Activated CD8-positive, alpha-beta T cell treated with anti-CD3 and anti-CD28 coated beads, Interleukin-2, amount 10 ng/mL, durations not matched to agents 7 days and 5 days (primary cell): ENCODE data around the gene TCF25. TPM values are rescaled to one million over a fixed set of nuclear protein-coding genes. Genes with fewer than 3 reads are reported as not detected.
"Not testable (repeated sequence)": the region's sequence is repeated elsewhere in the genome, so short reads cannot be mapped to it uniquely, and the experiment has no call there.

Experiments used
- ATAC-seq: fragments of 150-1000 bp; cut with Tn5 transposase; one replicate; pipeline ENCODE4 v1.10.0; 2021; ENCODE audit warnings: moderate library complexity
- CTCF ChIA-PET: fragments of 350-600 bp; sonication (Branson Sonifier 250); formaldehyde crosslinking; loops from one replicate; lab custom pipeline; 2021; ENCODE audit warnings: antibody characterized with exemption; lab: Charles Lee
- POLR2A ChIA-PET: fragments of 350-600 bp; sonication (Branson Sonifier 250); formaldehyde crosslinking; loops from one replicate; lab custom pipeline; 2021; ENCODE audit warnings: antibody characterized with exemption; lab: Charles Lee
- DNase-seq: peaks from one replicate; pipeline ENCODE4 v3.0.0-alpha.2; 2020
- H3K27ac Mint-ChIP-seq: one replicate; pipeline ENCODE4 v1.8.0; 2021; ENCODE audit warnings: mild to moderate bottlenecking, mixed read lengths
- H3K27me3 Mint-ChIP-seq: one replicate; pipeline ENCODE4 v1.8.0; 2021; ENCODE audit warnings: low read depth, mixed read lengths
- H3K36me3 Mint-ChIP-seq: one replicate; pipeline ENCODE4 v1.8.0; 2021; ENCODE audit warnings: low read depth, mixed read lengths
- H3K4me1 Mint-ChIP-seq: one replicate; pipeline ENCODE4 v1.8.0; 2021; ENCODE audit warnings: low read depth, mixed read lengths
- H3K4me3 Mint-ChIP-seq: one replicate; pipeline ENCODE4 v1.8.0; 2021; ENCODE audit warnings: mild to moderate bottlenecking, mixed read lengths
- H3K9me3 Mint-ChIP-seq: one replicate; pipeline ENCODE4 v1.8.0; 2022; ENCODE audit warnings: mixed read lengths; ENCODE audit not compliant: insufficient read depth
- total RNA-seq, 2 experiments: library from RNA; stranded (reverse); gene quantifications; one replicate each; pipeline ENCODE4 v1.2.3, GENCODE V29; 2021

The TCF25 gene
- total RNA-seq, 2 experiments from 2014 or later, result 169 to 178 TPM

- H3K4me3 Mint-ChIP-seq, POLR2A ChIA-PET, H3K36me3 Mint-ChIP-seq, DNase-seq, CTCF ChIA-PET, H3K27ac Mint-ChIP-seq, ATAC-seq, H3K9me3 Mint-ChIP-seq: not testable (repeated sequence)
- H3K27me3 Mint-ChIP-seq, result peaks cover 25% of the 10 kb centered on the region
- peaks cover 23% of the 10 kb centered on the region for H3K4me1 Mint-ChIP-seq
These were observed 38.5 kb upstream of the TCF25 start for GRCh38 chr16:89834813-89835363.

GRCh38 chr16:89836484-89836883, 36.9 kb upstream of the TCF25 start:
- H3K36me3 Mint-ChIP-seq, H3K9me3 Mint-ChIP-seq, CTCF ChIA-PET, H3K4me3 Mint-ChIP-seq, DNase-seq, H3K27ac Mint-ChIP-seq, POLR2A ChIA-PET, ATAC-seq: not testable (repeated sequence)
- peaks cover 33% of the 10 kb centered on the region for H3K4me1 Mint-ChIP-seq
- peaks cover 20% of the 10 kb centered on the region for H3K27me3 Mint-ChIP-seq

- Mint-ChIP-seq H3K27ac (no peak overlapping the region), H3K36me3 (peaks cover 5% of the 10 kb centered on the region), H3K27me3 (peaks cover 15% of the 10 kb centered on the region), H3K4me3 (no peak overlapping the region), H3K4me1 (peaks cover 36% of the 10 kb centered on the region), H3K9me3 (peaks cover 7% of the 10 kb centered on the region)
- ChIA-PET CTCF (interaction anchor here (1.0 to 1.4 kb wide), 6 partner anchors 9 to 138 kb away, joined by 3 to 5 read pairs (median 4); partner anchors contain the start of gene SPIRE2), POLR2A (interaction anchor here (1.4 kb wide), 1 partner anchor 36 kb away, joined by 3 read pairs; no protein-coding TSS in a partner anchor)
- ATAC-seq (no peak), DNase-seq (no peak)
These were observed 36.3 kb upstream of the TCF25 start for GRCh38 chr16:89837014-89837546.

GRCh38 chr16:89841275-89841674, 32.1 kb upstream of the TCF25 start:
- ATAC-seq, result peak; percentile 66
- H3K4me3 Mint-ChIP-seq, result peak overlapping the region; percentile 19
- peak; percentile 84 for DNase-seq
- peak overlapping the region; percentile 63 for H3K27ac Mint-ChIP-seq
- POLR2A ChIA-PET, result interaction anchor here (0.6 kb wide), 2 partner anchors 68 to 168 kb away, joined by 3 read pairs; no protein-coding TSS in a partner anchor
- peaks cover 19% of the 10 kb centered on the region for H3K27me3 Mint-ChIP-seq
- CTCF ChIA-PET, result interaction anchor here (0.5 to 1.1 kb wide), 3 partner anchors 42 to 1158 kb away, joined by 3 to 4 read pairs (median 3); no protein-coding TSS in a partner anchor
- peaks cover 3% of the 10 kb centered on the region for H3K36me3 Mint-ChIP-seq
- H3K4me1 Mint-ChIP-seq, result peaks cover 52% of the 10 kb centered on the region
- H3K9me3 Mint-ChIP-seq, result no peaks in the 10 kb centered on the region

- H3K4me3 Mint-ChIP-seq, result no peak overlapping the region
- H3K4me1 Mint-ChIP-seq, result peaks cover 49% of the 10 kb centered on the region
- CTCF ChIA-PET, result interaction anchor here (1.2 kb wide), 1 partner anchor 142 kb away, joined by 3 read pairs; no protein-coding TSS in a partner anchor
- H3K27me3 Mint-ChIP-seq, result peaks cover 19% of the 10 kb centered on the region
- DNase-seq (no peak), ATAC-seq (no peak)
- POLR2A ChIA-PET, result interaction anchor here (0.9 kb wide), 1 partner anchor 30 kb away, joined by 3 read pairs; the partner anchor contains the start of gene TCF25
- no peaks in the 10 kb centered on the region for H3K9me3 Mint-ChIP-seq
- no peak overlapping the region for H3K27ac Mint-ChIP-seq
- H3K36me3 Mint-ChIP-seq, result peaks cover 3% of the 10 kb centered on the region
These were observed 30.7 kb upstream of the TCF25 start for GRCh38 chr16:89842471-89843408.

GRCh38 chr16:89843409-89844350, 29.7 kb upstream of the TCF25 start:
- no peak overlapping the region for H3K27ac Mint-ChIP-seq
- ATAC-seq (no peak), DNase-seq (no peak)
- H3K4me1 Mint-ChIP-seq, result peaks cover 43% of the 10 kb centered on the region
- no peak overlapping the region for H3K4me3 Mint-ChIP-seq
- H3K36me3 Mint-ChIP-seq, result peaks cover 3% of the 10 kb centered on the region
- ChIA-PET CTCF (interaction anchor here (0.9 to 1.6 kb wide), 3 partner anchors 16 to 143 kb away, joined by 3 to 6 read pairs (median 3); no protein-coding TSS in a partner anchor), POLR2A (interaction anchor here (0.9 kb wide), 1 partner anchor 29 kb away, joined by 3 read pairs; the partner anchor contains the start of gene TCF25)
- H3K9me3 Mint-ChIP-seq, result no peaks in the 10 kb centered on the region
- peaks cover 19% of the 10 kb centered on the region for H3K27me3 Mint-ChIP-seq

GRCh38 chr16:89844739-89845339, 28.6 kb upstream of the TCF25 start:
- peaks cover 35% of the 10 kb centered on the region for H3K4me1 Mint-ChIP-seq
- ATAC-seq (no peak), DNase-seq (no peak)
- POLR2A ChIA-PET, result interaction anchor here (1.0 kb wide), 1 partner anchor 29 kb away, joined by 3 read pairs; the partner anchor contains the start of gene TCF25
- CTCF ChIA-PET, result interaction anchor here (1.5 to 1.6 kb wide), 2 partner anchors 15 to 16 kb away, joined by 3 to 6 read pairs; no protein-coding TSS in a partner anchor
- H3K27ac Mint-ChIP-seq, result no peak overlapping the region
- no peaks in the 10 kb centered on the region for H3K9me3 Mint-ChIP-seq
- no peak overlapping the region for H3K4me3 Mint-ChIP-seq
- H3K36me3 Mint-ChIP-seq, result peaks cover 3% of the 10 kb centered on the region
- H3K27me3 Mint-ChIP-seq, result peaks cover 13% of the 10 kb centered on the region

GRCh38 chr16:89845417-89845816, 28.0 kb upstream of the TCF25 start:
- H3K36me3 Mint-ChIP-seq, result peaks cover 3% of the 10 kb centered on the region
- H3K27me3 Mint-ChIP-seq, result peaks cover 11% of the 10 kb centered on the region
- no peaks in the 10 kb centered on the region for H3K9me3 Mint-ChIP-seq
- no peak overlapping the region for H3K4me3 Mint-ChIP-seq
- ChIA-PET POLR2A (interaction anchor here (1.0 kb wide), 1 partner anchor 28 kb away, joined by 3 read pairs; the partner anchor contains the start of gene TCF25), CTCF (interaction anchor here (1.5 to 1.6 kb wide), 2 partner anchors 14 to 16 kb away, joined by 3 to 6 read pairs; no protein-coding TSS in a partner anchor)
- H3K4me1 Mint-ChIP-seq, result peaks cover 33% of the 10 kb centered on the region
- H3K27ac Mint-ChIP-seq, result no peak overlapping the region
- DNase-seq (peak; percentile 56), ATAC-seq (peak; percentile 25)

- no peak for DNase-seq
- H3K4me1 Mint-ChIP-seq, result peaks cover 22% of the 10 kb centered on the region
- no peak overlapping the region for H3K4me3 Mint-ChIP-seq
- H3K9me3 Mint-ChIP-seq, result no peaks in the 10 kb centered on the region
- H3K27me3 Mint-ChIP-seq, result peaks cover 11% of the 10 kb centered on the region
- no peak overlapping the region for H3K27ac Mint-ChIP-seq
- ChIA-PET POLR2A (interaction anchor here (1.3 kb wide), 1 partner anchor 14 kb away, joined by 3 read pairs; no protein-coding TSS in a partner anchor), CTCF (no interaction called here)
- no peak for ATAC-seq
- H3K36me3 Mint-ChIP-seq, result no peaks in the 10 kb centered on the region
These were observed 26.1 kb upstream of the TCF25 start for GRCh38 chr16:89847051-89847939.
